K562 (cell line): ENCODE data around the gene MACROD2. TPM values are rescaled to one million over a fixed set of nuclear protein-coding genes. Genes with fewer than 3 reads are reported as not detected.

Experiments
- CREB3L1 ChIP-seq: fragments of 450-650 bp; IDR thresholded peaks from 2 replicates; pipeline ENCODE4 v1.6.1; 2014; ENCODE audit warnings: low read depth, mild to moderate bottlenecking, moderate library complexity, borderline replicate concordance
- GATA2 ChIP-seq: sonication (generic); formaldehyde crosslinking; IDR thresholded peaks from 2 replicates; pipeline ENCODE4 v1.4.0; 2020; ENCODE audit warnings: mild to moderate bottlenecking, missing genetic modification reagents
- GTF2E2 ChIP-seq: fragments of 200-800 bp; sonication (Bioruptor generic); IDR thresholded peaks from 2 replicates; pipeline ENCODE4 v1.6.1; 2016; ENCODE audit warnings: missing genetic modification characterization, missing compliant biosample characterization
- KDM5B ChIP-seq: fragments of 200-600 bp; sonication (generic); IDR thresholded peaks from 2 replicates; pipeline ENCODE4 v1.6.1; 2012; ENCODE audit warnings: low read depth, mild to moderate bottlenecking, moderate library complexity, low read length, control low read depth, inconsistent platforms; ENCODE audit not compliant: insufficient replicate concordance
- MCM3 ChIP-seq: fragments of 450-650 bp; IDR thresholded peaks from 2 replicates; pipeline ENCODE4 v1.6.1; 2016
- MNT ChIP-seq, 2 experiments: fragments of 450-650 bp; conservative IDR thresholded peaks; 2 replicates each; pipeline ENCODE4 v1.6.1; 2017; ENCODE audit warnings: mild to moderate bottlenecking in 2 of 2, moderate library complexity in 2 of 2
- NR0B1 ChIP-seq: fragments of 450-650 bp; IDR thresholded peaks from one replicate; pipeline ENCODE4 v1.6.1; 2018; ENCODE audit warnings: mild to moderate bottlenecking, moderate library complexity; ENCODE audit not compliant: partially characterized antibody
- POLR2B ChIP-seq: fragments of 450-650 bp; IDR thresholded peaks from 2 replicates; pipeline ENCODE4 v1.6.1; 2018; ENCODE audit warnings: low read depth; ENCODE audit not compliant: partially characterized antibody
- POLR2H ChIP-seq: IDR thresholded peaks from 2 replicates; pipeline ENCODE4 v1.6.1; 2016; ENCODE audit warnings: missing genetic modification characterization, low read depth, mild to moderate bottlenecking, control low read depth, missing compliant biosample characterization, moderate library complexity
- polyA plus RNA-seq, 8 experiments: library from polyadenylated mRNA; depleted of rRNA in 4 of 8; stranded (reverse) in 5 of 8; unstranded in 3 of 8; fragments of >200 nt; fragmentation: Nextera tagmentation in 2 of 8; fragmentation: Illumina TruSeq in 1 of 8; extraction: Ambion mirVana in 2 of 8; extraction: Trizol in 1 of 8; gene quantifications; 2 replicates each; pipeline versions ENCODE4 v1.2.1 to v1.2.3, GENCODE V29; 2011 to 2014; ENCODE audit warnings: inconsistent platforms in 1 of 8, missing spikeins in 1 of 8
- total RNA-seq, 7 experiments: library from RNA; depleted of rRNA in 6 of 7; stranded (reverse); fragments of >200 nt in 6 of 7; fragmentation: Illumina TruSeq in 2 of 7; extraction: Trizol in 2 of 7; gene quantifications; 2 replicates each; pipeline versions ENCODE4 v1.2.1 to v1.2.3, GENCODE V29; 2011 to 2021; ENCODE audit warnings: low replicate concordance in 1 of 7

The MACROD2 gene
- total and polyA plus RNA-seq, 9 of the 15 experiments (the other 6 are each of a cell fraction or from before 2014, with no cell fraction given), result not detected

- TF ChIP-seq POLR2B (no peak), POLR2H (no peak), CREB3L1 (no peak), MNT (conservative IDR thresholded peaks at IDR 0.05) (no peak), GATA2 (CRISPR knock-in tag) (no peak), NR0B1 (no peak), GTF2E2 (no peak), MCM3 (no peak), KDM5B (no peak)
Measured at GRCh38 chr20:14401479-14402138, 406.3 kb downstream of the MACROD2 start (continued).
